Measurements from ENCODE around the gene CREBL2.

Gene CREBL2

GRCh38 chr12:12681061-12681765, 69.5 kb downstream of the CREBL2 start:
- peak; percentile 80 for DNase-seq (ENCODE audit: low spot score)

GRCh38 chr12:12682284-12682683, 70.6 kb downstream of the CREBL2 start:
- peak; percentile 53 for DNase-seq (ENCODE audit: low spot score)

- peak; percentile 48 for DNase-seq (ENCODE audit: low spot score)
Measured at GRCh38 chr12:12683136-12683697, 71.5 kb downstream of the CREBL2 start.

- peak; percentile 72 for DNase-seq (ENCODE audit: low spot score)
Measured at GRCh38 chr12:12683725-12684124, 72.0 kb downstream of the CREBL2 start.

- peak; percentile 92 for DNase-seq (ENCODE audit: low spot score)
Measured at GRCh38 chr12:12684375-12685106, 72.9 kb downstream of the CREBL2 start.

- peak; percentile 75 for DNase-seq (ENCODE audit: low spot score)
Measured at GRCh38 chr12:12685305-12685704, 73.6 kb downstream of the CREBL2 start.

GRCh38 chr12:12686472-12686871, 74.8 kb downstream of the CREBL2 start:
- DNase-seq (ENCODE audit: low spot score): no peak

GRCh38 chr12:12686925-12687324, 75.2 kb downstream of the CREBL2 start:
- DNase-seq (ENCODE audit: low spot score): no peak

GRCh38 chr12:12689647-12690300, 78.1 kb downstream of the CREBL2 start:
- DNase-seq (ENCODE audit: low spot score): no peak

- no peak for DNase-seq (ENCODE audit: low spot score)
Measured at GRCh38 chr12:12691549-12691948, 79.9 kb downstream of the CREBL2 start.

- DNase-seq (ENCODE audit: low spot score): no peak
Measured at GRCh38 chr12:12693111-12693671, 81.5 kb downstream of the CREBL2 start.
